Left ventricle myocardium inferior (tissue), 1 donor: Measurements from ENCODE around the gene ZNF212. TPM values are rescaled to one million over a fixed set of nuclear protein-coding genes. Genes with fewer than 3 reads are reported as not detected.

Source experiments
- DNase-seq: peaks from one replicate; pipeline ENCODE4 v3.0.0-alpha.2; 2020
- H3K27ac ChIP-seq: fragments of 200-600 bp; replicated peaks from 2 replicates; pipeline ENCODE4 v1.8.0; 2021
- H3K27me3 ChIP-seq: fragments of 200-600 bp; 2 replicates; pipeline ENCODE4 v1.8.0; 2021; ENCODE audit warnings: low read depth
- H3K36me3 ChIP-seq: fragments of 200-600 bp; 2 replicates; pipeline ENCODE4 v1.8.0; 2021
- H3K4me1 ChIP-seq: fragments of 200-600 bp; 2 replicates; pipeline ENCODE4 v1.8.0; 2021
- H3K4me3 ChIP-seq: fragments of 200-600 bp; 2 replicates; pipeline ENCODE4 v1.8.0; 2021; ENCODE audit warnings: mild to moderate bottlenecking, moderate library complexity
- H3K9me3 ChIP-seq: fragments of 200-600 bp; replicated peaks from 2 replicates; pipeline ENCODE4 v1.8.0; 2021
- CTCF ChIP-seq: fragments of 200-600 bp; IDR thresholded peaks from 2 replicates; pipeline ENCODE4 v1.8.0; 2021; ENCODE audit warnings: antibody characterized with exemption, mild to moderate bottlenecking, borderline replicate concordance
- intact Hi-C: fragments of 100-400 bp; cut with micrococcal nuclease; formaldehyde crosslinking; loops from one replicate; pipeline ENCODE4 v1.11.0; 2022
- total RNA-seq: library from RNA; stranded (reverse); fragmentation: NEBNext Ultra II Directional; extraction: Animal tissue kit (Norgen Biotek cat#: 25700); gene quantifications from one replicate; pipeline ENCODE4 v1.2.1, GENCODE V29; 2021
- donor health status: DM: no; HTN: yes; CAD: no; lungs with severe emphysema.

The ZNF212 gene
- total RNA-seq, 1 donor from 2014 or later = 5.4 TPM

- peaks cover 24% of the 10 kb centered on the region for H3K36me3 ChIP-seq
- no peaks in the 10 kb centered on the region for H3K9me3 ChIP-seq
- TF ChIP-seq CTCF = no peak
- DNase-seq = no peak
- intact Hi-C loops = no loop called here
- no peaks in the 10 kb centered on the region for H3K27me3 ChIP-seq
- H3K4me3 ChIP-seq = no peak overlapping the region
- peaks cover 15% of the 10 kb centered on the region for H3K4me1 ChIP-seq
- H3K27ac ChIP-seq = no peak overlapping the region
Observed at GRCh38 chr7:149294634-149295480, 55.4 kb downstream of the ZNF212 start.

GRCh38 chr7:149295481-149295850, 56.0 kb downstream of the ZNF212 start:
- H3K4me1 ChIP-seq = peaks cover 15% of the 10 kb centered on the region
- peaks cover 24% of the 10 kb centered on the region for H3K36me3 ChIP-seq
- no peaks in the 10 kb centered on the region for H3K27me3 ChIP-seq
- H3K9me3 ChIP-seq = no peaks in the 10 kb centered on the region
- DNase-seq = no peak
- no peak overlapping the region for H3K27ac ChIP-seq
- no peak overlapping the region for H3K4me3 ChIP-seq
- TF ChIP-seq CTCF = no peak
- intact Hi-C loops = no loop called here

GRCh38 chr7:149296368-149296767, 56.9 kb downstream of the ZNF212 start:
- Histone ChIP-seq H3K4me1 (peaks cover 10% of the 10 kb centered on the region), H3K4me3 (no peak overlapping the region), H3K27me3 (no peaks in the 10 kb centered on the region), H3K9me3 (no peaks in the 10 kb centered on the region), H3K27ac (no peak overlapping the region), H3K36me3 (peaks cover 24% of the 10 kb centered on the region)
- no peak for DNase-seq
- intact Hi-C loops = no loop called here
- TF ChIP-seq CTCF = no peak

- DNase-seq = no peak
- TF ChIP-seq CTCF = no peak
- H3K4me1 ChIP-seq = peaks cover 2% of the 10 kb centered on the region
- H3K9me3 ChIP-seq = no peaks in the 10 kb centered on the region
- no peak overlapping the region for H3K27ac ChIP-seq
- peaks cover 24% of the 10 kb centered on the region for H3K36me3 ChIP-seq
- intact Hi-C loops = no loop called here
- no peak overlapping the region for H3K4me3 ChIP-seq
- no peaks in the 10 kb centered on the region for H3K27me3 ChIP-seq
Observed at GRCh38 chr7:149297034-149297755, 57.7 kb downstream of the ZNF212 start.

GRCh38 chr7:149300620-149301285, 61.3 kb downstream of the ZNF212 start:
- Histone ChIP-seq H3K27me3 (peaks cover 6% of the 10 kb centered on the region), H3K4me1 (no peaks in the 10 kb centered on the region), H3K36me3 (no peaks in the 10 kb centered on the region), H3K27ac (no peak overlapping the region), H3K4me3 (no peak overlapping the region), H3K9me3 (no peaks in the 10 kb centered on the region)
- intact Hi-C loops = no loop called here
- no peak for DNase-seq
- TF ChIP-seq CTCF = no peak
